IMR-90 (cell line): Measurements from ENCODE around the gene FGGY. TPM values are rescaled to one million over a fixed set of nuclear protein-coding genes. Genes with fewer than 3 reads are reported as not detected.

ENCODE experiments used
- ATAC-seq: fragments of 200-7000 bp; cut with Tn5 transposase; 2 replicates; pipeline ENCODE4 v1.9.1; 2020; ENCODE audit warnings: low read depth, mild to moderate bottlenecking, moderate library complexity
- BruUV-seq: library from RNA; stranded (reverse); fragments of 400-500 nt; replicated peaks from 2 replicates; lab custom pipeline; 2021; lab: Mats Ljungman, UMichigan
- CTCF ChIA-PET: fragments of 300-600 bp; formaldehyde crosslinking; extraction: SDS; loops from one replicate; lab custom pipeline; 2021; ENCODE audit warnings: antibody characterized with exemption; lab: Yijun Ruan, JAX
- POLR2A ChIA-PET: fragments of 300-600 bp; sonication (Branson Sonifier 250); formaldehyde crosslinking; loops from one replicate; lab custom pipeline; 2022; ENCODE audit warnings: antibody characterized with exemption; ENCODE audit not compliant: unreplicated experiment; lab: Charles Lee
- DNase-seq: peaks from one replicate; pipeline ENCODE4 v3.0.0; 2013
- H2AFZ ChIP-seq: replicated peaks from 2 replicates; pipeline ENCODE3; 2013; ENCODE audit warnings: low read length, mild to moderate bottlenecking; ENCODE audit not compliant: poor library complexity
- H2AK5ac ChIP-seq: 2 replicates; pipeline ENCODE4 v1.6.1; 2013; ENCODE audit warnings: low read depth, low read length, inconsistent platforms
- H2AK9ac ChIP-seq: replicated peaks from 2 replicates; pipeline ENCODE3; 2013; ENCODE audit warnings: mild to moderate bottlenecking, low read depth, low read length, moderate library complexity; ENCODE audit not compliant: poor library complexity
- H2BK120ac ChIP-seq: 2 replicates; pipeline ENCODE4 v1.6.1; 2013; ENCODE audit warnings: low read depth, low read length, inconsistent platforms
- H2BK15ac ChIP-seq: 3 replicates; pipeline ENCODE4 v1.6.1; 2013; ENCODE audit warnings: low read depth, low read length, inconsistent platforms
- H2BK20ac ChIP-seq: 2 replicates; pipeline ENCODE4 v1.6.1; 2013; ENCODE audit warnings: low read depth, mild to moderate bottlenecking, inconsistent platforms, low read length, moderate library complexity
- H2BK5ac ChIP-seq: 2 replicates; pipeline ENCODE4 v1.6.1; 2013; ENCODE audit warnings: mild to moderate bottlenecking, low read depth, low read length, inconsistent platforms; ENCODE audit not compliant: poor library complexity, severe bottlenecking
- H3K14ac ChIP-seq: replicated peaks from 2 replicates; pipeline ENCODE4 v1.6.1; 2013; ENCODE audit warnings: low read depth, low read length, inconsistent platforms
- H3K18ac ChIP-seq: 2 replicates; pipeline ENCODE4 v1.6.1; 2013; ENCODE audit warnings: low read depth, low read length, control low read depth
- H3K23ac ChIP-seq: 2 replicates; pipeline ENCODE4 v1.6.1; 2013; ENCODE audit warnings: low read depth, low read length, inconsistent platforms
- H3K27ac ChIP-seq: 2 replicates; pipeline ENCODE4 v1.5.1; 2013; ENCODE audit warnings: mild to moderate bottlenecking, control low read depth, low read length; ENCODE audit not compliant: insufficient read depth
- H3K27me3 ChIP-seq: 2 replicates; pipeline ENCODE4 v1.6.1; 2013; ENCODE audit warnings: low read length; ENCODE audit not compliant: control insufficient read depth, insufficient read depth
- H3K36me3 ChIP-seq: 2 replicates; pipeline ENCODE4 v1.6.1; 2013; ENCODE audit warnings: low read length, mixed read lengths; ENCODE audit not compliant: control insufficient read depth, insufficient read depth
- H3K4ac ChIP-seq: 2 replicates; pipeline ENCODE4 v1.6.1; 2013; ENCODE audit warnings: low read depth, low read length, inconsistent platforms
- H3K4me1 ChIP-seq: 2 replicates; pipeline ENCODE4 v1.6.1; 2013; ENCODE audit warnings: low read length, mixed read lengths; ENCODE audit not compliant: control insufficient read depth, insufficient read depth
- H3K4me2 ChIP-seq: 2 replicates; pipeline ENCODE4 v1.6.1; 2013; ENCODE audit warnings: low read depth, mild to moderate bottlenecking, control low read depth, low read length, moderate library complexity
- H3K4me3 ChIP-seq: 2 replicates; pipeline ENCODE4 v1.5.1; 2013; ENCODE audit warnings: low read depth, mild to moderate bottlenecking, control low read depth, low read length, moderate library complexity; ENCODE audit not compliant: insufficient read depth
- H3K56ac ChIP-seq: 2 replicates; pipeline ENCODE4 v1.6.1; 2013; ENCODE audit warnings: low read length, inconsistent platforms; ENCODE audit not compliant: insufficient read depth; ENCODE audit errors: extremely low read depth
- H3K79me1 ChIP-seq, 2 experiments: 2 replicates each; pipeline ENCODE4 v1.6.1; 2013; ENCODE audit warnings: low read length in 2 of 2, inconsistent platforms in 1 of 2, low read depth in 1 of 2
- H3K9ac ChIP-seq: 2 replicates; pipeline ENCODE4 v1.6.1; 2013; ENCODE audit warnings: low read depth, low read length, control low read depth
- H3K9me1 ChIP-seq: 2 replicates; pipeline ENCODE4 v1.6.1; 2013; ENCODE audit warnings: low read length, inconsistent platforms; ENCODE audit not compliant: insufficient read depth
- H3K9me3 ChIP-seq: 2 replicates; pipeline ENCODE4 v1.6.1; 2013; ENCODE audit warnings: low read length; ENCODE audit not compliant: control insufficient read depth, insufficient read depth
- H4K20me1 ChIP-seq: 2 replicates; pipeline ENCODE4 v1.6.1; 2013; ENCODE audit warnings: low read length, inconsistent platforms; ENCODE audit not compliant: insufficient read depth
- H4K5ac ChIP-seq: 2 replicates; pipeline ENCODE4 v1.6.1; 2013; ENCODE audit warnings: mild to moderate bottlenecking, low read depth, low read length, control low read depth
- H4K8ac ChIP-seq, 2 experiments: 2 replicates each; pipeline ENCODE4 v1.6.1; 2013; ENCODE audit warnings: low read depth in 2 of 2, low read length in 2 of 2, control low read depth in 1 of 2, inconsistent platforms in 1 of 2
- H4K91ac ChIP-seq: 2 replicates; pipeline ENCODE4 v1.6.1; 2013; ENCODE audit warnings: low read depth, low read length, inconsistent platforms; ENCODE audit not compliant: insufficient read depth
- RAD21 ChIP-seq: IDR thresholded peaks from 2 replicates; pipeline ENCODE4 v1.6.1; 2012; ENCODE audit warnings: low read length, improper control_type of control experiment
- SMC3 ChIP-seq: fragments of 150-350 bp; IDR thresholded peaks from 2 replicates; pipeline ENCODE4 v1.6.1; 2016; ENCODE audit warnings: low read depth, mild to moderate bottlenecking, antibody characterized with exemption, low read length, moderate library complexity
- WGBS, 2 experiments: methylation state at CpG; one replicate each; pipeline versions ENCODE4 v1.1.5 to v1.1.7; 2013; ENCODE audit warnings: missing lambda C conversion rate in 2 of 2; ENCODE audit not compliant: insufficient read length in 1 of 2; ENCODE audit errors: extremely low coverage in 2 of 2; 5-methylcytosine and 5-hydroxymethylcytosine counted together
- dilution Hi-C: fragments of 300-500 bp; cut with HindIII; formaldehyde crosslinking; loops from one replicate; pipeline ENCODE4 v1.14.3; 2018; ENCODE audit warnings: low sequenced_read_pairs; ENCODE audit not compliant: unreplicated experiment
- in situ Hi-C: fragments of 300-500 bp; cut with MboI; formaldehyde crosslinking; loops from 3 replicates; pipeline ENCODE4 v1.14.3; 2019; ENCODE audit warnings: low sequenced_read_pairs, inconsistent platforms, mixed read lengths
- intact Hi-C: fragments of 100-400 bp; cut with micrococcal nuclease; formaldehyde crosslinking; loops from 2 replicates; pipeline ENCODE4 v1.10.0; 2022
- polyA plus RNA-seq, 3 experiments: library from polyadenylated mRNA; depleted of rRNA; stranded (reverse); fragments of >200 nt; gene quantifications; 2 replicates each; pipeline ENCODE4 v1.2.3, GENCODE V29; 2012; ENCODE audit warnings: low replicate concordance in 1 of 3
- total RNA-seq: library from RNA; depleted of rRNA; stranded (reverse); fragments of >200 nt; gene quantifications from 2 replicates; pipeline ENCODE4 v1.2.3, GENCODE V29; 2012
- TF ChIP-seq, protein P1 (sequence below): fragments of 150-350 bp; IDR thresholded peaks from 2 replicates; pipeline ENCODE4 v1.6.1; 2016; ENCODE audit warnings: low read depth, mild to moderate bottlenecking, low read length, moderate library complexity, borderline replicate concordance
- TF ChIP-seq, protein P2 (sequence below): conservative IDR thresholded peaks from 2 replicates; pipeline ENCODE4 v1.5.1; 2012; ENCODE audit warnings: mild to moderate bottlenecking, low read depth, low read length, improper control_type of control experiment

The FGGY gene
- total and polyA plus RNA-seq, 2 of the 4 experiments (the other 2 are of a cell fraction) = 5.6 to 14.0 TPM

DNA sequence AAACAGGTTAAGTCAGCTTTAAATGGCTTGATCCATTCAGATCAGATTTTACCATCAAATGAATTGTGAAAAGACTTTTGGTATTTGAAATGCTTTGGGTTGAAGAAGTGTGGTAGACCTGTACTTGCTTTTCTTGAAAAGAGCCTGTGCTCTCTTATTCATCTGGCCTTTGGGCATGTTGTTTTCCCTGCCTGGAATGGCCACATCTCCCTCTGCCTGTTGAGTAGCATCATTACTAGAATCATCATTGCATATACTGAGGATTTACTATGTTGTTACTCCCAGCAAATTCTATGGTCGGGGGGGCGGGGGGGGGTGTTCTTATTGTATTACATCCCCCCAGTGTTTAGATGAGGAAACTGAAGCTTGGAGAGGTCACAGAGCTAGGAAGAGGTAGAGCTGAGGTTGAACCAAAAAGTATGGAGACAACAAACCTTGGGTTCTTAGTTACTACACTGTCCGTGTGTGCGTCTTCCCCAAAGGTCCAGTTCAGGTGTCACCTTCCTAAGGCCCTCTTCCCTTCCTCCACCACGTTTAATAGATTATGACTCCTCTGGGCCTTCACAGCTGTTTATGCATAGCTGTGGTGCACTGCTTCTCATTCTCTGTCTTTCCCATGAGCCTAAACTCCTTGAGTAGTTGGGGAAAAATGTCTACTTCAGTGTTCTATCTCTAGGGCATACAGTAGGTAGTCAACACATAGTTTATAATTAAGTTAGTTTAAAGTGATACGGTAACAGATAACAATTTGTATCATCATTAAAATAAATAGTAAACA lies 271.5 kb downstream of the FGGY start:
- intact Hi-C loops (loop anchor here (1.0 kb wide), 1 partner anchor 785 kb away; no protein-coding TSS in a partner anchor), dilution Hi-C loops (no loop called here), in situ Hi-C loops (no loop called here)
- no peaks in the 10 kb centered on the region for H3K36me3 ChIP-seq
- H3K4me1 ChIP-seq = peaks cover 8% of the 10 kb centered on the region
- no peak overlapping the region; the same call in 1 of the 2 replicates for H2BK20ac ChIP-seq
- WGBS, 2 experiments = 100% methylated on average over 2 of the region's 6 CpGs; no CpG with 5 or more reads in 1 of the 2 experiments
- no peak overlapping the region for H3K4me3 ChIP-seq
- no peaks in the 10 kb centered on the region for H4K20me1 ChIP-seq
- POLR2A ChIA-PET = no interaction called here
- ATAC-seq = peak; percentile 44; the same call in 1 of the 2 replicates
- H3K18ac ChIP-seq = 0 out of 2 replicates have a peak overlapping the region, but pooled peaks have one; percentile 2
- H2AFZ ChIP-seq = no peak overlapping the region
- no peak overlapping the region for H2BK5ac ChIP-seq
- BruUV-seq = no TSS peak
- CTCF ChIA-PET = no interaction called here
- no peak overlapping the region for H4K5ac ChIP-seq
- H3K9me3 ChIP-seq = no peaks in the 10 kb centered on the region
- peak overlapping the region; percentile 24; the same call in 1 of the 2 replicates for H2AK5ac ChIP-seq
- no peak overlapping the region for H2BK120ac ChIP-seq
- H3K4ac ChIP-seq = peak overlapping the region; percentile 29; the same call in 1 of the 2 replicates
- H4K8ac ChIP-seq = no peak overlapping the region
- H2BK15ac ChIP-seq = peak overlapping the region; percentile 70; the same call in 2 of the 3 replicates
- H3K79me1 ChIP-seq = no peaks in the 10 kb centered on the region
- 0 out of 2 replicates have a peak overlapping the region, but pooled peaks have one; percentile 63 for H3K14ac ChIP-seq
- no peaks in the 10 kb centered on the region; the same call in 1 of the 2 replicates for H3K9me1 ChIP-seq
- no peak overlapping the region for H3K9ac ChIP-seq
- no peak overlapping the region; the same call in 1 of the 2 replicates for H3K56ac ChIP-seq
- H3K27ac ChIP-seq = no peak overlapping the region
- H4K91ac ChIP-seq = no peak overlapping the region
- DNase-seq = peak; percentile 39
- TF ChIP-seq RAD21 (peak; percentile 54), SMC3 (peak; percentile 28; the same call in 1 of the 2 replicates)
- TF ChIP-seq, protein P1, sequence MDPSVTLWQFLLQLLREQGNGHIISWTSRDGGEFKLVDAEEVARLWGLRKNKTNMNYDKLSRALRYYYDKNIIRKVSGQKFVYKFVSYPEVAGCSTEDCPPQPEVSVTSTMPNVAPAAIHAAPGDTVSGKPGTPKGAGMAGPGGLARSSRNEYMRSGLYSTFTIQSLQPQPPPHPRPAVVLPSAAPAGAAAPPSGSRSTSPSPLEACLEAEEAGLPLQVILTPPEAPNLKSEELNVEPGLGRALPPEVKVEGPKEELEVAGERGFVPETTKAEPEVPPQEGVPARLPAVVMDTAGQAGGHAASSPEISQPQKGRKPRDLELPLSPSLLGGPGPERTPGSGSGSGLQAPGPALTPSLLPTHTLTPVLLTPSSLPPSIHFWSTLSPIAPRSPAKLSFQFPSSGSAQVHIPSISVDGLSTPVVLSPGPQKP = no peak
- TF ChIP-seq, protein P2, sequence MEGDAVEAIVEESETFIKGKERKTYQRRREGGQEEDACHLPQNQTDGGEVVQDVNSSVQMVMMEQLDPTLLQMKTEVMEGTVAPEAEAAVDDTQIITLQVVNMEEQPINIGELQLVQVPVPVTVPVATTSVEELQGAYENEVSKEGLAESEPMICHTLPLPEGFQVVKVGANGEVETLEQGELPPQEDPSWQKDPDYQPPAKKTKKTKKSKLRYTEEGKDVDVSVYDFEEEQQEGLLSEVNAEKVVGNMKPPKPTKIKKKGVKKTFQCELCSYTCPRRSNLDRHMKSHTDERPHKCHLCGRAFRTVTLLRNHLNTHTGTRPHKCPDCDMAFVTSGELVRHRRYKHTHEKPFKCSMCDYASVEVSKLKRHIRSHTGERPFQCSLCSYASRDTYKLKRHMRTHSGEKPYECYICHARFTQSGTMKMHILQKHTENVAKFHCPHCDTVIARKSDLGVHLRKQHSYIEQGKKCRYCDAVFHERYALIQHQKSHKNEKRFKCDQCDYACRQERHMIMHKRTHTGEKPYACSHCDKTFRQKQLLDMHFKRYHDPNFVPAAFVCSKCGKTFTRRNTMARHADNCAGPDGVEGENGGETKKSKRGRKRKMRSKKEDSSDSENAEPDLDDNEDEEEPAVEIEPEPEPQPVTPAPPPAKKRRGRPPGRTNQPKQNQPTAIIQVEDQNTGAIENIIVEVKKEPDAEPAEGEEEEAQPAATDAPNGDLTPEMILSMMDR = peak; percentile 30; the same call in 1 of the 2 replicates
- H3K4me2 ChIP-seq = no peak overlapping the region
- H3K23ac ChIP-seq = no peak overlapping the region; the same call in 1 of the 2 replicates
- no peaks in the 10 kb centered on the region for H3K27me3 ChIP-seq
- H2AK9ac ChIP-seq = no peak overlapping the region
